Peyer's patch (tissue), 4 donors: ENCODE data around the gene FRMPD2.

ENCODE experiments used
- CTCF ChIP-seq, 6 experiments: fragments of 450-650 bp in 4 of 6; fragments of 200-600 bp in 2 of 6; sonication (generic) in 1 of 6; IDR thresholded peaks; one replicate each; pipeline ENCODE4 v1.5.1; 2017 to 2019; ENCODE audit warnings: antibody characterized with exemption in 6 of 6, mild to moderate bottlenecking in 3 of 6, moderate library complexity in 1 of 6
- POLR2A ChIP-seq, 2 donors: fragments of 450-650 bp; IDR thresholded peaks; one replicate each; pipeline ENCODE4 v1.5.1; 2017; ENCODE audit warnings: antibody characterized with exemption in 2 of 2, mild to moderate bottlenecking in 2 of 2, moderate library complexity in 2 of 2

- no peak for TF ChIP-seq CTCF (IDR thresholded peaks at IDR 0.05)
- TF ChIP-seq POLR2A (IDR thresholded peaks at IDR 0.05): no peak
Measured at GRCh38 chr10:48300556-48300955, 26.1 kb upstream of the FRMPD2 start.
